IPS-15b (cell line): Measurements from ENCODE around the gene ITGB1BP1.

Experiments
- H3K27me3 ChIP-seq: one replicate; pipeline ENCODE4 v1.6.1; 2013; ENCODE audit warnings: low read length; ENCODE audit not compliant: control insufficient read depth, insufficient read depth
- H3K36me3 ChIP-seq: one replicate; pipeline ENCODE4 v1.6.1; 2013; ENCODE audit warnings: low read length; ENCODE audit not compliant: control insufficient read depth, insufficient read depth
- H3K4me1 ChIP-seq: one replicate; pipeline ENCODE4 v1.6.1; 2013; ENCODE audit warnings: mild to moderate bottlenecking, low read length; ENCODE audit not compliant: control insufficient read depth, insufficient read depth
- H3K4me3 ChIP-seq: one replicate; pipeline ENCODE4 v1.5.1; 2013; ENCODE audit warnings: low read depth, low read length
- H3K9ac ChIP-seq: one replicate; pipeline ENCODE4 v1.6.1; 2013; ENCODE audit warnings: low read depth, mild to moderate bottlenecking, low read length
- H3K9me3 ChIP-seq: one replicate; pipeline ENCODE4 v1.6.1; 2013; ENCODE audit warnings: mild to moderate bottlenecking, low read length; ENCODE audit not compliant: control insufficient read depth, insufficient read depth

The ITGB1BP1 gene

GRCh38 chr2:9422321-9423099 lies 818 bp downstream of the ITGB1BP1 start:
- Histone ChIP-seq H3K9me3 (no peaks in the 10 kb centered on the region), H3K27me3 (no peaks in the 10 kb centered on the region), H3K36me3 (no peaks in the 10 kb centered on the region), H3K4me3 (peak overlapping the region; percentile 95), H3K4me1 (no peaks in the 10 kb centered on the region), H3K9ac (peak overlapping the region; percentile 48)

- Histone ChIP-seq H3K4me3 (no peak overlapping the region), H3K36me3 (no peaks in the 10 kb centered on the region), H3K9me3 (no peaks in the 10 kb centered on the region), H3K9ac (no peak overlapping the region), H3K27me3 (no peaks in the 10 kb centered on the region), H3K4me1 (no peaks in the 10 kb centered on the region)
Measured at GRCh38 chr2:9420495-9420894, 2.8 kb downstream of the ITGB1BP1 start.

- Histone ChIP-seq H3K9ac (no peak overlapping the region), H3K9me3 (no peaks in the 10 kb centered on the region), H3K27me3 (no peaks in the 10 kb centered on the region), H3K4me1 (no peaks in the 10 kb centered on the region), H3K4me3 (no peak overlapping the region), H3K36me3 (no peaks in the 10 kb centered on the region)
Measured at GRCh38 chr2:9419541-9419940, 3.8 kb downstream of the ITGB1BP1 start.

DNA sequence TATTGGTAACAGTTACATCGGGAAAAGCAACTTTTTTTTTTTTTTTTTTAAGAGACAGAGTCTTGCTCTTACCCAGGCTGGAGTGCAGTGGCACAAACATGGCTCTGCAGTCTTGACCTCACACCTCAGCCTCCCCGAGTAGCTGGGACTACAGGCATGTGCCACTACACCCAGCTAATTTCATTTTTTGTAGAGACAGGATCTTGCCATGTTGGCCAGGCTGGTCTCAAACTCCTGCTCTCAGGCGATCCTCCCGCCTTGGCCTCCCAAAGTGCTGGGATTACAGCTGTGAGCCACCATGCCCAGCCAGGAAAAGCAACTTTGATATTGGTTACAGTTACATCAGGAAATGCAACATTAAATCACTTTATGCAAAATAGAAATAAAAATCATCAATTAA lies 4.6 kb downstream of the ITGB1BP1 start:
- H3K4me3 ChIP-seq, result no peak overlapping the region
- no peaks in the 10 kb centered on the region for H3K4me1 ChIP-seq
- no peak overlapping the region for H3K9ac ChIP-seq
- no peaks in the 10 kb centered on the region for H3K36me3 ChIP-seq
- H3K27me3 ChIP-seq, result no peaks in the 10 kb centered on the region
- H3K9me3 ChIP-seq, result no peaks in the 10 kb centered on the region

DNA sequence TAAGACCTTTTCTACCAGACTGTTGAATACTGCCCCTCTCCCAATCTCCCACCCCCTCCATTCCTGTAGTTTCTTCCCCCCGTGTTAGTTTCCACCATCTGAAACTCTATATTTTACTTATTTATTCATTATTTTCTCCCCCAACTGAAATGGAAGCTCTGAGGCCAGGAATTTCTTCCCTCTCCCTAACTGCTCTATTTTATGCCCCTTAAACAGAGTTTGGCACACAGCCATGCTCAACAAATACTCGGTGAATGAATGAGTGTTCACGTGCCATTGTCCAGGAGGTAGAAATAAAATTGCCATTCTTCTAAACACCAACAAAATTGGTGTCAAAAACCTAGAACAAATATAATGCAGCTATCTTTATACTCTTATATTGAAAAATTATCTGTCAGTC lies 5.6 kb downstream of the ITGB1BP1 start:
- H3K9ac ChIP-seq, result no peak overlapping the region
- no peaks in the 10 kb centered on the region for H3K9me3 ChIP-seq

GRCh38 chr2:9416962-9417316 lies 6.4 kb downstream of the ITGB1BP1 start:
- Histone ChIP-seq H3K4me3 (no peak overlapping the region), H3K9ac (no peak overlapping the region), H3K9me3 (no peaks in the 10 kb centered on the region), H3K27me3 (no peaks in the 10 kb centered on the region), H3K4me1 (no peaks in the 10 kb centered on the region), H3K36me3 (no peaks in the 10 kb centered on the region)

More for the DNA sequence above, 5.6 kb downstream of the ITGB1BP1 start:
- Histone ChIP-seq H3K4me1 (no peaks in the 10 kb centered on the region), H3K27me3 (no peaks in the 10 kb centered on the region), H3K36me3 (no peaks in the 10 kb centered on the region), H3K4me3 (no peak overlapping the region)

DNA sequence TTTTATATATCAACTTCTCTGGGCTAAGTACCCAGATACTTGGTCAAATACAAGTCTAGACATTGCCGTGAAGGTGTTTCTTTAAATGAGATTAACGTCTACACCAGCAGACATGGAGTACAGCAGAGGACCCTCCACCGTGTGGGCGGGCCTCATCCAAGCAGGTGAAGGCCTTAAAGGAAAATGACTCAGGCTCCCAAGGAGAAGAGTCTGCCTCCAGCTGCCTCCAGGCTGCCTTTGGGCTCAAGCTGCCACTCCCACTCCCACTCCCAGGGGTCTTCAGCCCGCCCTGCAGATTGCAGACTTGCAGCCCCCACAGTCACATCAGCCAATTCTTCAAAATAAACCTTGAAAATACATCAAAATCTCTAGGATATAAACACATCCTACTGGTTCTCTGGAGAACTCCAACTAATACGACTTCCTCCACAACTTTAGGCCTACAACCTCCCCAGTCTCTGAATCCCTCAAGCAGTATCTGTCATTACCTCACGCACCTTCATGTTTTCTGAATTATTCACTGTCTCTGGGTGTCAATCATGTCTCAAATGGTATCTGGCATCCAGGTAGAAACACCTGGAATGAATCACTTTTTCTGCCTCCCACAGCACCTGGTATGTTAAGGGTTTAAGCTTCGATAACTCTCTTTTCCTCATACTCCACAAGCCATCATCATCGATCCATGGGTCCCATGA lies 6.9 kb downstream of the ITGB1BP1 start:
- Histone ChIP-seq H3K27me3 (no peaks in the 10 kb centered on the region), H3K9ac (no peak overlapping the region), H3K4me3 (no peak overlapping the region), H3K36me3 (no peaks in the 10 kb centered on the region), H3K4me1 (no peaks in the 10 kb centered on the region), H3K9me3 (no peaks in the 10 kb centered on the region)

DNA sequence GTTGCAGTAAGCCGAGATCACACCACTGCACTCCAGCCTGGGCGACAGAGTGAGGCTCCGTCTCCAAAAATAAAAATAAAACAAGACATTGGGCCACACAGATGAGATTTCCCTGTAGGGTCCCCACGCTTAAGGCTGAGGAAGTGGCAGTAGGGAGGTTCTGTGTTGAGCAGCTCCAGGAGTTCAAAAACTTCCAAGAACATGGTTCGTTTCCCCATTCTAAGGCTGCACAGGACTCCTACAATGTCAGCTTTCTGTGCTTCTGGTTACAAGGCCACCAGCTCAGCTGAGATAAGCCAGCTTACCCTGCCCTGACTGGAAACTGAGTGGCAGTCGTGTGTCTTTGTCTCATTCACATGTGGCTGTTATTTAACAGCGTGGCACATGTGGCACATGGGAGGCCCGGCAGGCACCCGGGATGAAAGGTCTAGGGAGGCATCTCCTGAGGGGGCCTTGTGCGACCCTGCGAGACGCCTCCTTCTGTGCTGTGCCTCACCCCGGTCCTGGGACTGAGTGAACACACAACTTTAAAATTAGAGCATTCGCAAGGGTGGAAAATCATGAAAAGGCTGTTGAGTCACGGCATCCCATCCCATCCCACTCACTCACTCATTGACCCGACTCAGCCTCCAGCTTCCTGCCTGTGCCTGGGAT lies 7.7 kb downstream of the ITGB1BP1 start:
- no peaks in the 10 kb centered on the region for H3K4me1 ChIP-seq
- H3K27me3 ChIP-seq, result no peaks in the 10 kb centered on the region
- H3K9ac ChIP-seq, result no peak overlapping the region
- H3K36me3 ChIP-seq, result no peaks in the 10 kb centered on the region
- H3K9me3 ChIP-seq, result no peaks in the 10 kb centered on the region
- no peak overlapping the region for H3K4me3 ChIP-seq

GRCh38 chr2:9412781-9413180 lies 10.5 kb downstream of the ITGB1BP1 start:
- Histone ChIP-seq H3K4me3 (no peak overlapping the region), H3K9ac (no peak overlapping the region), H3K4me1 (no peaks in the 10 kb centered on the region), H3K9me3 (no peaks in the 10 kb centered on the region), H3K27me3 (no peaks in the 10 kb centered on the region), H3K36me3 (peaks cover 3% of the 10 kb centered on the region)

- H3K27me3 ChIP-seq, result no peaks in the 10 kb centered on the region
- no peaks in the 10 kb centered on the region for H3K4me1 ChIP-seq
- no peaks in the 10 kb centered on the region for H3K9me3 ChIP-seq
- peaks cover 3% of the 10 kb centered on the region for H3K36me3 ChIP-seq
- no peak overlapping the region for H3K4me3 ChIP-seq
- H3K9ac ChIP-seq, result no peak overlapping the region
Measured at GRCh38 chr2:9410108-9410507, 13.2 kb downstream of the ITGB1BP1 start.

- no peak overlapping the region for H3K9ac ChIP-seq
Measured at GRCh38 chr2:9408641-9409151, 14.6 kb downstream of the ITGB1BP1 start.

More at GRCh38 chr2:9408641-9409151, 14.6 kb downstream of the ITGB1BP1 start:
- H3K36me3 ChIP-seq, result peaks cover 3% of the 10 kb centered on the region
- no peaks in the 10 kb centered on the region for H3K9me3 ChIP-seq
- no peak overlapping the region for H3K4me3 ChIP-seq
- H3K27me3 ChIP-seq, result no peaks in the 10 kb centered on the region
- H3K4me1 ChIP-seq, result no peaks in the 10 kb centered on the region
